ENCODE results near the gene BSX.

The BSX gene

GRCh38 chr11:122951211-122951610 lies 30.4 kb downstream of the BSX start:
- DNase-seq, result no peak

GRCh38 chr11:122938557-122938956 lies 43.1 kb downstream of the BSX start:
- no peak for DNase-seq

- peak; percentile 24 for DNase-seq
These were observed 43.7 kb downstream of the BSX start for GRCh38 chr11:122937983-122938382.

GRCh38 chr11:122933416-122933815 lies 48.2 kb downstream of the BSX start:
- no peak for DNase-seq

- DNase-seq, result peak; percentile 6
These were observed 50.1 kb downstream of the BSX start for GRCh38 chr11:122931510-122931909.
